Upper lobe of left lung (tissue), 4 donors: ENCODE data around the gene PRKAB2.

ENCODE experiments used
- CTCF ChIP-seq, 6 experiments: fragments of 450-650 bp in 4 of 6; fragments of 200-600 bp in 2 of 6; sonication (generic) in 2 of 6; IDR thresholded peaks; one replicate each; pipeline ENCODE4 v1.5.1; 2016 to 2019; ENCODE audit warnings: antibody characterized with exemption in 6 of 6
- EP300 ChIP-seq, 4 donors: sonication (generic); formaldehyde crosslinking; IDR thresholded peaks; one replicate each; pipeline ENCODE4 v1.5.1; 2017; ENCODE audit warnings: antibody characterized with exemption in 4 of 4, control low read depth in 2 of 4
- POLR2A ChIP-seq, 4 donors: fragments of 450-650 bp; IDR thresholded peaks; one replicate each; pipeline ENCODE4 v1.5.1; 2016 to 2017; ENCODE audit warnings: antibody characterized with exemption in 4 of 4, mild to moderate bottlenecking in 2 of 4
- POLR2AphosphoS5 ChIP-seq, 2 donors: sonication (generic); formaldehyde crosslinking; IDR thresholded peaks; one replicate each; pipeline ENCODE4 v1.5.1; 2017; ENCODE audit warnings: antibody characterized with exemption in 2 of 2

GRCh38 chr1:147115496-147115895 lies 56.8 kb downstream of the PRKAB2 start:
- no peak for TF ChIP-seq CTCF (IDR thresholded peaks at IDR 0.05)
- no peak for TF ChIP-seq POLR2AphosphoS5 (IDR thresholded peaks at IDR 0.05)
- TF ChIP-seq POLR2A (IDR thresholded peaks at IDR 0.05), result no peak
- TF ChIP-seq EP300 (IDR thresholded peaks at IDR 0.05), result no peak
